Mammary epithelial cell (primary cell): ENCODE measurements around the gene ZNF723.

ENCODE experiments used
- CTCF ChIP-seq, 2 donors: IDR thresholded peaks in 1 of 2; conservative IDR thresholded peaks in 1 of 2; 2 replicates each; pipeline ENCODE4 v1.5.1; 2011 to 2012; ENCODE audit warnings: inconsistent platforms in 2 of 2, low read length in 2 of 2, mild to moderate bottlenecking in 2 of 2, control low read depth in 1 of 2, low read depth in 1 of 2; ENCODE audit not compliant: insufficient read depth in 1 of 2; ENCODE audit errors: extremely low read depth in 1 of 2
- EZH2 ChIP-seq: IDR thresholded peaks from 2 replicates; pipeline ENCODE4 v1.6.1; 2012; ENCODE audit warnings: low read length, inconsistent platforms, borderline replicate concordance

DNA sequence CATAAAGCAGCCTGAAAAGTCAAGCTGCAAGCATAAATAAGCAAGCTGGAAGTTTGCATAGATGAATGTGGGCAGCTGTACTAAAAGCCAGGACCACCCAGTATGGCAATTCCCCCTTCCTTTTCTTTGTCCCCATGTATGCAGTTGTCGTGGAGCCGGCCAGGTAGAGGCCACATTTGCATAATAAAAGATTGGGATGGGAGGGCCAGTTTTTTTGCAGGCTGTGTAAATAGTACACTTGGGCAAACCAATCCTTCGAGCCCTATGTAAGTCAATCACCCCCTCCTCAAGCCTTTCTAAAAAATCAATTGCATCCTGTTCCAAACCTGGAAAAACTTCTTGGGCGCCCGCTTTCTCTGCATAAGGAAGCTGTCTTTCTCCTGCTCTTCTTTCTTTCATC, 35.1 kb upstream of the ZNF723 start:
- TF ChIP-seq CTCF (conservative IDR thresholded peaks at IDR 0.05 in 1 of 2, IDR thresholded peaks at IDR 0.05 in 1 of 2; ENCODE audit: extremely low read depth in 1 of 2, insufficient read depth in 1 of 2, low read depth in 1 of 2, low read length in 2 of 2) (no peak), EZH2 (no peak)
